Activated naive CD4-positive, alpha-beta T cell treated with anti-CD3 and anti-CD28 coated beads, Interleukin-2, amount 50 U/mL, for 72 hours (primary cell): ENCODE measurements around the gene SCARB2. TPM values are rescaled to one million over a fixed set of nuclear protein-coding genes. Genes with fewer than 3 reads are reported as not detected.
A peak's percentile ranks its signal among the peaks of the same experiment; 100 is the strongest.
"Not testable (repeated sequence)": the region's sequence is repeated elsewhere in the genome, so short reads cannot be mapped to it uniquely, and the experiment has no call there.

Experiments used
- ATAC-seq, 2 donors: fragments of 150-1000 bp; cut with Tn5 transposase; 2 replicates each; pipeline ENCODE4 v1.10.0; 2021; ENCODE audit warnings: mild to moderate bottlenecking in 2 of 2, moderate library complexity in 2 of 2
- DNase-seq, 2 donors: peaks; one replicate each; pipeline ENCODE4 v3.0.0; 2021 to 2022; ENCODE audit warnings: low spot score in 2 of 2
- H3K27ac Mint-ChIP-seq, 2 donors: one replicate each; pipeline ENCODE4 v1.8.0; 2022; ENCODE audit warnings: mild to moderate bottlenecking in 2 of 2, mixed read lengths in 2 of 2
- H3K36me3 Mint-ChIP-seq, 2 donors: one replicate each; pipeline ENCODE4 v1.8.0; 2022; ENCODE audit warnings: mixed read lengths in 2 of 2
- H3K9me3 Mint-ChIP-seq, 2 donors: one replicate each; pipeline ENCODE4 v1.8.0; 2022; ENCODE audit warnings: mixed read lengths in 2 of 2
- total RNA-seq, 2 donors: library from RNA; stranded (reverse); gene quantifications; one replicate each; pipeline ENCODE4 v1.2.3, GENCODE V29; 2022

Gene SCARB2
- total RNA-seq = 1 to 10 TPM; 2.3 to 6.5 TPM

- peak within 1 kb of the TSS; percentile 74 to 82 for H3K27ac Mint-ChIP-seq
- peak; percentile 80 to 86 for ATAC-seq
- peaks cover 0 to 4% of the 10 kb centered on the region in 2 donors for H3K36me3 Mint-ChIP-seq
- no peaks in the 10 kb centered on the region for H3K9me3 Mint-ChIP-seq
- DNase-seq = peak; percentile 56 to 89
Measured at GRCh38 chr4:76213415-76214176, at the start of gene SCARB2. Gene SCARB2 (minus strand): TSS chr4:76213824. CDS start chr4:76213543, 281 bp downstream.

DNA sequence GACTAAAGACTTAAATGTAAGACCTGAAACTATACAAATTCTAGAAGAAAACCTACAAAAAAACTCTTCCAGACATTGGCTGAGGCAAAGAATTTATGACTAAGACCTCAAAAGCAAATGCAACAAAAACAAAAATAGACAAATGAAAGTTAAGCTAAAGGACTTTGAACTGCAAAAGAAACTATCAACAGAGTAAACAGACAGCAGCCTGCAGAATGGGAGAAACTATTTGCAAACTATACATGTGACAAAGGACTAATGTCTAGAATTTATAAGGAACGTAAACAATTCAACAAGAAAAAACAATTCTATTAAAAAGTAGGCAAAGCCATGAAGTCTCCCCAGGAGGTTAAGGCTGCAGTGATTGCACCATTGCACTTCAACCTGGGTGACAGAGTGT is 46.9 kb upstream of the SCARB2 start:
- ATAC-seq (no peak), DNase-seq (no peak)
- Mint-ChIP-seq H3K9me3 (no peaks in the 10 kb centered on the region), H3K36me3 (no peaks in the 10 kb centered on the region), H3K27ac (no peak overlapping the region)

DNA sequence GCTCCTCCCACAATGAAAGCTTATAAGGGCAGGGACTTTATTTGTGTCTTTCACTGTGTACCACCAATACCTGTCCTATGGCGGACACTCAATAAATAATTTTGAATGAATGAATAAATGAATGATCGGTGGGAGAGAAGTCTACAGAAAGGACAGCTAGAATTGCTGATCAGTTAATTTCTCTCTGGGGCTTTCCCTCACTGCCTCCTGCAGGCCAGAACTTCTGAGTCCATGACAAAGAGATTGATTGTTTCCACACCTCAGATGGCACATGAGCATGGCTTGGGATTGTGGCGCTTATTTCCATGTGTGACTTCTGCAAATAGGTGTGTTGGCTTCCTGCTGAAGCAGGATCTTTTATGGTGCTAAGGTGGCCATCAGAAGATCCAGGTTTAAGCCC is 44.2 kb upstream of the SCARB2 start:
- ATAC-seq (no peak), DNase-seq (no peak)
- no peaks in the 10 kb centered on the region for H3K36me3 Mint-ChIP-seq
- no peak overlapping the region for H3K27ac Mint-ChIP-seq
- no peaks in the 10 kb centered on the region for H3K9me3 Mint-ChIP-seq

- no peak for ATAC-seq
- no peaks in the 10 kb centered on the region for H3K9me3 Mint-ChIP-seq
- DNase-seq = no peak
- H3K27ac Mint-ChIP-seq = no peak overlapping the region
- no peaks in the 10 kb centered on the region for H3K36me3 Mint-ChIP-seq
Measured at GRCh38 chr4:76256968-76257367, 43.3 kb upstream of the SCARB2 start.

DNA sequence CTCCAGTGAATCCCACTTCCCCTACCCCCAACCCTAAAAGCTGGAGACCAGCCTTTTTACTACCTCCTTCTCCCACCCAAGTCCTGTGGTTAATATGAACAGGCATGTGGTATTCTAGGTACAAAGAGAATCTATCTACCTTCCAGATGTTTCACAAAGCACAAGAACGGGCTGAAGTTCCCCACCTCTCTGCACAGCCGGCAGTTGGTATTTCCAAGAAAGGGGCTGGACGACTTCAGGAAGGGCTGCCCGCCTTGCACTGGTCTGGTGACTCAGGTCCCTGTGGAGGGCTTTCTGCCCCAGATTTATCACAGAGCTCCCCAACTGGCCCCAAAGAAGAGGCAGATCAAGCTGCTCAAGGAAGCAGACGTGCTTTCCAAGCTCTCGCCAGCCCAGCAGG is 42.4 kb upstream of the SCARB2 start:
- no peaks in the 10 kb centered on the region for H3K9me3 Mint-ChIP-seq
- H3K36me3 Mint-ChIP-seq = no peaks in the 10 kb centered on the region
- DNase-seq (no peak), ATAC-seq (no peak)
- no peak overlapping the region for H3K27ac Mint-ChIP-seq

- H3K27ac Mint-ChIP-seq = no peak overlapping the region
- ATAC-seq = no peak
- no peak for DNase-seq
- H3K36me3 Mint-ChIP-seq = no peaks in the 10 kb centered on the region
- no peaks in the 10 kb centered on the region for H3K9me3 Mint-ChIP-seq
Measured at GRCh38 chr4:76253511-76253910, 39.9 kb upstream of the SCARB2 start.

DNA sequence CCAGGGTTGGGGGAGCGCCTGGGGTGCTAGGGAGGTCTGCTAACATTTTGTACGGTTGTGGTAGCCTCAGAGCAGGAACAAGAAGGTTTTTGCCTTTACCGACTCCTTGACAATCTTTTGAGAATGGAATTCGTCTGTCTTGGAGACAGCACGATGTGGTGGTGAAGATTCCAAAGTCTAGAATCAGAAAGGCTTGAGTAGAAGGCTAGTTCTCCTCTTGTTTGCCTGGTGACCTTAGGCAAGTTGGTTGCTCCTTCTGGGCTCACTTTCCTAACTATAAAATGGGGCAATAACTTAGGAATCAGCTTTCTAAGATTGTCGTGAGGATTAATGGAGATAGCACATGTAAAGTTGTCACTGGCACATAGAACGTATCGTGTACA is 38.6 kb upstream of the SCARB2 start:
- H3K36me3 Mint-ChIP-seq = no peaks in the 10 kb centered on the region
- ATAC-seq = no peak
- H3K9me3 Mint-ChIP-seq = no peaks in the 10 kb centered on the region
- no peak overlapping the region for H3K27ac Mint-ChIP-seq
- DNase-seq = no peak

DNA sequence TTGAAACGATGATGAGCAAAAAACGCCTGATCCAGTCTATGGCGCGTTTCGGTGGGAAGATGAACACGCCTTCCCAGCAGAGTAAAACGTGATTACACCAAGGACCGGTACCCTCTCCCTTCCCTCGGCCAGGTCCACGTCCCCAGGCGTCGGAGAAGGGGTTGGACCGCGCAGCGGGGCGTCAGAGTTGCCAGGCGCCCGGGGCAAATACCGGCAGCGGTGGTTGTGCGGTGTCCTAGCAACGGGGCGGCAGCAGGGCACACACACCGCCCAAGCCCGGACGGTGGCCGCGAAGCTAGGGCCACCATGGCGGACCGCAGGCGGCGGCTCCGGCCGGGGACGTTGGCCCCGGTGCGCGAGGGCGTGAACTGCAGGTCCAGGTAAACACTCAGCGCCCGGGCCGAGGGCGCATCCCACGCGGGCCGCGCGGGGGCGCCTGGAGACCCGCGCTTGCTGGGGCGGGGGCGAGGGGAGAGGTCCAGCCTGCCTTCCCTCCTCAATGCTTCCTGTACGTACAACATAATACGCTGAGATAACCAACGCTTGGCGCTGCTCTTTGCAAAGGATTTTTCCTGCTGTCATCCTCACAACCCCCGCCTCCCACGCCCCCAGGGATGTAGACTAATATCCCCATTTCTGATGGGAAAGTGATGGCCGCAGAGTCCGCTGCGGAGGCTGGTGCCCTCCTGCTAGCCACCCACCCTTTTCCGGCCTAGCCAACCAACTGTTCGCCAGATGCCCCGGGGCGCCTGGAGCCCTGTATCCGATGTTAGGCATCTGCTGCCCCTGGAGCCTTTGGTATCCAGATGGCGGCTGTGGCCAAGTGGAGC is 38.0 kb upstream of the SCARB2 start, which contains the start of gene FAM47E:
Gene FAM47E, plus strand, starts transcription at position 281 of the 830 bp plus-strand sequence. Its CDS starts 26 bp downstream, at position 307.
- DNase-seq (peak in 1 of 2 donors; percentile 27), ATAC-seq (peak; percentile 81 to 82)
- no peak within 1 kb of the TSS for H3K27ac Mint-ChIP-seq
- no peaks in the 10 kb centered on the region for H3K9me3 Mint-ChIP-seq
- H3K36me3 Mint-ChIP-seq = no peaks in the 10 kb centered on the region

DNA sequence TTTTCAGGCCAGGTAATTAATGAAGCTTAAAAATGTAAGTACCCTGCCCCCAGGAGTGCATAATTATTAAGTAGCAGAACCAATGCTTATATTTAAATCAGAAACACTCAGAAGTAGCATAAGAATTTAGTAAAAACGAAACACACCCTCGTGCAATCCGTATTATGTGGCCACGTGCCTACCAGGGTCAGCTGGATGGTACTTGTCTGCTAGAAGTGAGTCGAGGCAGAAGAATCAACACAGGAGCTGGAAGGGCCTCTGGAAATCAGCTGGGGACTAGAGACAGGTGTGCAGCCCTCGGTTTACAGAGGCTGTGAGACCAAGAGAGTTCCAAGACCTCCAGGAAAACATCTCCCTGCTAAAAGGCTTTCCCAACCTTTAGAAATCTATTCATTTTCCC is 37.3 kb upstream of the SCARB2 start:
- H3K36me3 Mint-ChIP-seq = no peaks in the 10 kb centered on the region
- no peaks in the 10 kb centered on the region for H3K9me3 Mint-ChIP-seq
- ATAC-seq = peak in 1 of 2 donors; percentile 47
- DNase-seq = no peak
- H3K27ac Mint-ChIP-seq = no peak overlapping the region

GRCh38 chr4:76246852-76247251 is 33.2 kb upstream of the SCARB2 start:
- H3K9me3 Mint-ChIP-seq = peaks cover 0 to 3% of the 10 kb centered on the region in 2 donors
- DNase-seq = no peak
- H3K36me3 Mint-ChIP-seq = no peaks in the 10 kb centered on the region
- no peak for ATAC-seq
- no peak overlapping the region for H3K27ac Mint-ChIP-seq

DNA sequence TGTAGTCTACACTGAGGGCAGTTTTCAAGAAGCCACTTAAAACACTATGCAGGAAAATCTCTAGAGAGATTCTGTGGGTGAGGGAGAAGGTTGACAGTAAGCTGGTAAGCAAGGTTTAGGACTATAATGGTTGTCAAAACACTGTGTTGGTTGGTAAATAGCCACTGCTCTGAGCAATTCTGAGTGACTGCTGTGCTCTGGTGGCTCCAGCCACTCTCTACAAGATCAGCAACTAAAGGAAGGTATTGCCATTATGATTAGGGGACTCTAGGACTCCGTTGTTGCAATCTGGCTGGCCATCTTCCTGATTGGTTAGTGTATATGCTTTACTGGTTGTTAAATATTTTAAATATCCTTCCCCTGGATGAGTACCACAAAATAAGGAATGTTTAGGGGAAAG is 32.4 kb upstream of the SCARB2 start:
- ATAC-seq = no peak
- DNase-seq = no peak
- Mint-ChIP-seq H3K9me3 (peaks cover 0 to 3% of the 10 kb centered on the region in 2 donors), H3K27ac (no peak overlapping the region), H3K36me3 (peaks cover 1 to 2% of the 10 kb centered on the region in 2 donors)

- not testable (repeated sequence) for H3K27ac Mint-ChIP-seq, DNase-seq, ATAC-seq
- Mint-ChIP-seq H3K9me3 (peaks cover 5 to 13% of the 10 kb centered on the region in 2 donors), H3K36me3 (peaks cover 14 to 15% of the 10 kb centered on the region in 2 donors)
Measured at GRCh38 chr4:76243877-76244276, 30.3 kb upstream of the SCARB2 start.

DNA sequence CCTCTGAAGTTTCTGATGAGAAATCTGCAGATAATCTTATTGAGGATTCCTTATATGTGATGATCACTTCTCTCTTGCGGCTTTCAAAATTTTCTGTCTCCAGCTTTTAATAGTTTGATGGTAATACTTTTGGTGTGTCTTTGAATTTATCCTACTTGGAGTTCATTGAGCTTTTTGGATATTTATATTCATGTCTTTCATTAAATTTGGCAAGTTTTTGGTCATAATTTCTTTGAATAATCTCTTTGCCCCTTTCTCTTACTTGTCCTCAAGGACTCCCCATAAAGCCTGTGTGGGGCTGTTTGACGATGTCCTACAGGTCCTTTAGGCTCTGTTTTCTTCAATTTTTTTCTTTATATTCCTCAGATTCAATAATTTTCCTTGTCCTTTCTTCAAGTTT is 26.6 kb upstream of the SCARB2 start:
- Mint-ChIP-seq H3K9me3 (peaks cover 11 to 15% of the 10 kb centered on the region in 2 donors), H3K36me3 (peaks cover 14 to 15% of the 10 kb centered on the region in 2 donors), H3K27ac (no peak overlapping the region)
- DNase-seq = no peak
- no peak for ATAC-seq

GRCh38 chr4:76238701-76239100 is 25.1 kb upstream of the SCARB2 start:
- no peak for ATAC-seq
- DNase-seq = no peak

DNA sequence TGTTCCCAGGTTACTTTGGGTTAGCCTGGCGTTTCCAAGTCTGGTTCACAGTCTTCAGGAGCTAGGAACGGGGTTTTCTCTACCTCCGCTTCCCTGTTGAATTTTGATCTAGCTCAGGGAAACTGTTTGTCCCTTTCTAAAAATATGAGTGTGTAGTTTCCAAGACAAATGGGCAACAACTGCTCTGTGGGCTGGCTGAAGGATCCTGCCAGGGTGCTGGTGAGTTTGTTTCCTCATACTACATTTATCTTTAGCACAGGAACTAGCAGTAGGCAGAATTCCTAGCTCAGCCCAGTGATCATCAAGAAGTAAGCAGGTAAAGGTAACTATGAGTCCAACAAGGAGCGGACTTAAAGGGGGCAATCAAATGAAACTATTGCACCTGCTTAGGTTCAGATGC is 24.6 kb upstream of the SCARB2 start:
- DNase-seq (no peak), ATAC-seq (no peak)
- peaks cover 11 to 12% of the 10 kb centered on the region in 2 donors for H3K9me3 Mint-ChIP-seq
- H3K27ac Mint-ChIP-seq = no peak overlapping the region
- peaks cover 14 to 15% of the 10 kb centered on the region in 2 donors for H3K36me3 Mint-ChIP-seq

More at GRCh38 chr4:76238701-76239100, 25.1 kb upstream of the SCARB2 start:
- peaks cover 11 to 13% of the 10 kb centered on the region in 2 donors for H3K9me3 Mint-ChIP-seq
- H3K27ac Mint-ChIP-seq = no peak overlapping the region
- peaks cover 14 to 15% of the 10 kb centered on the region in 2 donors for H3K36me3 Mint-ChIP-seq

DNA sequence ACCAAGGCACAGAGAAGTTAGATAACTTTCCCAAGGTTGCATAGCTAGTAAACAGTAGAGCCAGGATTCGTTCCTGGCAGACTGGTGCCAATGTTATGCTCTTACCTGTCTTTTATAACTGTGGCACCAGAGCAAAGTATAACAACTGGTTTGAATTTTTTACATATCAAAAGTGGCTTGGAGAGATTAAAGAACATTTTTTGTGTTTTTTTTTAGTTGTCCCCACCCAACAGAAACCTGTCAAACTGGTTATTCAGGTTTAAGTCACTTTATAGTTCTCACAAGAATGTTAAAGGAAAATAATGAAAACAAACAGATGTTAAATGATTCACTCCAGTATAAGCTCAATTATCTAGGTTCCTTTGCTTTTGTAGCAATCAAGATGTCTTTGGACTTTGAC is 22.3 kb upstream of the SCARB2 start:
- peaks cover 11 to 12% of the 10 kb centered on the region in 2 donors for H3K36me3 Mint-ChIP-seq
- H3K27ac Mint-ChIP-seq = no peak overlapping the region
- DNase-seq (no peak), ATAC-seq (no peak)
- H3K9me3 Mint-ChIP-seq = peaks cover 11% of the 10 kb centered on the region in 2 donors

GRCh38 chr4:76235407-76235806 is 21.8 kb upstream of the SCARB2 start:
- no peak for ATAC-seq
- Mint-ChIP-seq H3K27ac (peak overlapping the region in 1 of 2 donors; percentile 44), H3K36me3 (peaks cover 6 to 7% of the 10 kb centered on the region in 2 donors), H3K9me3 (peaks cover 6 to 11% of the 10 kb centered on the region in 2 donors)
- DNase-seq = no peak
